Subcutaneous adipose tissue (tissue), 4 donors: ENCODE data around the gene DNAJC15. TPM values are rescaled to one million over a fixed set of nuclear protein-coding genes. Genes with fewer than 3 reads are reported as not detected.

Experiments used
- CTCF ChIP-seq: fragments of 450-650 bp; IDR thresholded peaks from one replicate; pipeline ENCODE4 v1.5.1; 2016; ENCODE audit warnings: low read depth, mild to moderate bottlenecking, control low read depth, antibody characterized with exemption, moderate library complexity
- total RNA-seq, 4 donors: library from RNA; depleted of rRNA; stranded (reverse); fragments of >200 nt; gene quantifications; one replicate each; pipeline ENCODE4 v1.1.0, GENCODE V29; 2016

DNAJC15 gene
- total RNA-seq, 4 donors from 2014 or later = 4.3 to 16.0 (median 10.3) TPM

GRCh38 chr13:42985312-42986175 is 37.8 kb upstream of the DNAJC15 start:
- no peak for TF ChIP-seq CTCF

- TF ChIP-seq CTCF = no peak
Measured at GRCh38 chr13:42986176-42986574, 37.2 kb upstream of the DNAJC15 start.

- no peak for TF ChIP-seq CTCF
Measured at GRCh38 chr13:42990291-42991232, 32.8 kb upstream of the DNAJC15 start.

GRCh38 chr13:42991898-42992763 is 31.3 kb upstream of the DNAJC15 start, which contains the start of gene EPSTI1:
TSS of gene EPSTI1 (minus strand) at chr13:42992241. CDS start at chr13:42992165, 76 bp downstream.
- TF ChIP-seq CTCF = no peak

GRCh38 chr13:42992764-42993122 is 30.6 kb upstream of the DNAJC15 start:
- TF ChIP-seq CTCF = no peak

- TF ChIP-seq CTCF = no peak
Measured at GRCh38 chr13:42994878-42995277, 28.5 kb upstream of the DNAJC15 start.
